ENCODE data around the gene NOSIP. TPM values are rescaled to one million over a fixed set of nuclear protein-coding genes. Genes with fewer than 3 reads are reported as not detected.
A peak's percentile ranks its signal among the peaks of the same experiment; 100 is the strongest.

NOSIP gene
- total RNA-seq, 2 experiments from 2014 or later, result 35.1 to 74.7 TPM

GRCh38 chr19:49579193-49579592, 1.2 kb downstream of the NOSIP start:
- BruUV-seq (replicated peaks), result no TSS peak
- peaks cover 14% of the 10 kb centered on the region; the same call in 1 of the 2 replicates for H3K36me3 ChIP-seq (ENCODE audit: insufficient read depth, low read length)
- CTCF ChIA-PET (ENCODE audit: unreplicated experiment), result no interaction called here

GRCh38 chr19:49574206-49574755, 6.1 kb downstream of the NOSIP start:
- Histone ChIP-seq H3K9me3 (ENCODE audit: low read length) (no peaks in the 10 kb centered on the region), H3K4me1 (ENCODE audit: insufficient read depth, low read length, poor library complexity, severe bottlenecking) (peaks cover 20% of the 10 kb centered on the region), H3K9me2 (ENCODE audit: insufficient read depth, low read length) (no peaks in the 10 kb centered on the region), H4K20me1 (ENCODE audit: insufficient read depth, low read length) (no peaks in the 10 kb centered on the region), H3K79me2 (ENCODE audit: insufficient read depth, low read depth, low read length) (peaks cover 13% of the 10 kb centered on the region), H2AFZ (ENCODE audit: low read length) (no peak overlapping the region), H3K4me3 (ENCODE audit: low read depth, low read length, poor library complexity, severe bottlenecking) (no peak overlapping the region), H3K4me2 (ENCODE audit: low read length) (no peak overlapping the region), H3K36me3 (ENCODE audit: insufficient read depth, low read length) (peaks cover 16% of the 10 kb centered on the region; the same call in 1 of the 2 replicates), H3K27ac (ENCODE audit: low read depth, low read length, poor library complexity, severe bottlenecking) (no peak overlapping the region)
- POLR2A ChIA-PET, result interaction anchor here (0.6 kb wide), 1 partner anchor 101 kb away, joined by 3 read pairs; no protein-coding TSS in a partner anchor
- DNase-seq (ENCODE audit: low spot score), result no peak
- intact Hi-C loops (cut with micrococcal nuclease; ENCODE audit: unreplicated experiment), result no loop called here
- no TSS peak for BruUV-seq (replicated peaks)
- CTCF ChIA-PET (ENCODE audit: unreplicated experiment), result no interaction called here
- TF ChIP-seq CTCF (conservative IDR thresholded peaks at IDR 0.05; ENCODE audit: low read length), result no peak
- no peak for TF ChIP-seq EZH2phosphoT487 (IDR thresholded peaks at IDR 0.05; ENCODE audit: borderline replicate concordance, low read depth, low read length)

More at GRCh38 chr19:49579193-49579592, 1.2 kb downstream of the NOSIP start:
- no peaks in the 10 kb centered on the region for H4K20me1 ChIP-seq (ENCODE audit: insufficient read depth, low read length)
- intact Hi-C loops (cut with micrococcal nuclease; ENCODE audit: unreplicated experiment), result no loop called here
- H3K9me3 ChIP-seq (ENCODE audit: low read length), result no peaks in the 10 kb centered on the region
- no peak overlapping the region for H2AFZ ChIP-seq (ENCODE audit: low read length)
- no peak for DNase-seq (ENCODE audit: low spot score)
- peak overlapping the region; percentile 84 for H3K4me2 ChIP-seq (ENCODE audit: low read length)
- no peak overlapping the region for H3K27ac ChIP-seq (ENCODE audit: low read depth, low read length, poor library complexity, severe bottlenecking)
- no peaks in the 10 kb centered on the region for H3K9me2 ChIP-seq (ENCODE audit: insufficient read depth, low read length)
- peak overlapping the region; percentile 89 for H3K4me3 ChIP-seq (ENCODE audit: low read depth, low read length, poor library complexity, severe bottlenecking)
- H3K4me1 ChIP-seq (ENCODE audit: insufficient read depth, low read length, poor library complexity, severe bottlenecking), result peaks cover 18% of the 10 kb centered on the region
- peaks cover 22% of the 10 kb centered on the region for H3K79me2 ChIP-seq (ENCODE audit: insufficient read depth, low read depth, low read length)
- TF ChIP-seq CTCF (conservative IDR thresholded peaks at IDR 0.05; ENCODE audit: low read length) (no peak), EZH2phosphoT487 (IDR thresholded peaks at IDR 0.05; ENCODE audit: borderline replicate concordance, low read depth, low read length) (no peak)
- POLR2A ChIA-PET, result interaction anchor here (0.9 to 2.1 kb wide), 4 partner anchors 11 to 18 kb away, joined by 3 to 9 read pairs (median 4); partner anchors contain the start of gene PRR12

DNA sequence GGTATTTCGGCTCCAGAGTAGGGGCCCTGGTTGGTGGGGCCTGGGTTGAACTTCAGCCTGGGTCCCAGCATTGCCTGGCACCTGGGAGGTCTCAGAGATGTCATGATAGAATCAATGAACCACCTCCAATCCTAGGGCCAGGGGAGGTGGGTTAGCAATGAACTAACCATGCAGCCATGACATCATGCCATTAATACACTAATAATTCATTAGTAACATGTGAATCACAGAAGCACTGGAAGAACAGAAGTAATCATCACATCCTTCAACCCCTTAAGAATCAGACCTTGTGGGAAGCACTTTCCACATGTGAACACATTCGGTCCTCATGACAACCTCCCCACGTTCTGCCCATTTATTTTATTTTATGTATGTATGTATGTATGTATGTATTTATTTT, 6.9 kb downstream of the NOSIP start:
- DNase-seq (ENCODE audit: low spot score), result no peak
- no peak overlapping the region for H3K4me3 ChIP-seq (ENCODE audit: low read depth, low read length, poor library complexity, severe bottlenecking)
- TF ChIP-seq CTCF (conservative IDR thresholded peaks at IDR 0.05; ENCODE audit: low read length), result no peak
- ChIA-PET POLR2A (no interaction called here), CTCF (ENCODE audit: unreplicated experiment) (no interaction called here)
- H3K27ac ChIP-seq (ENCODE audit: low read depth, low read length, poor library complexity, severe bottlenecking), result no peak overlapping the region
- intact Hi-C loops (cut with micrococcal nuclease; ENCODE audit: unreplicated experiment), result no loop called here
- peaks cover 15% of the 10 kb centered on the region for H3K4me1 ChIP-seq (ENCODE audit: insufficient read depth, low read length, poor library complexity, severe bottlenecking)
- H3K79me2 ChIP-seq (ENCODE audit: insufficient read depth, low read depth, low read length), result peaks cover 8% of the 10 kb centered on the region; the same call in 1 of the 2 replicates
- no peak overlapping the region for H3K4me2 ChIP-seq (ENCODE audit: low read length)
- no peaks in the 10 kb centered on the region for H3K9me3 ChIP-seq (ENCODE audit: low read length)
- peaks cover 16% of the 10 kb centered on the region; the same call in 1 of the 2 replicates for H3K36me3 ChIP-seq (ENCODE audit: insufficient read depth, low read length)
- no peak overlapping the region for H2AFZ ChIP-seq (ENCODE audit: low read length)
- H3K9me2 ChIP-seq (ENCODE audit: insufficient read depth, low read length), result no peaks in the 10 kb centered on the region
- BruUV-seq (replicated peaks), result no TSS peak
- no peaks in the 10 kb centered on the region for H4K20me1 ChIP-seq (ENCODE audit: insufficient read depth, low read length)
